Osteocyte (in vitro differentiated cells): ENCODE results near the gene MLC1. TPM values are rescaled to one million over a fixed set of nuclear protein-coding genes. Genes with fewer than 3 reads are reported as not detected.

ENCODE experiments used
- DNase-seq: peaks from one replicate; pipeline ENCODE4 v3.0.0; 2021; ENCODE audit warnings: mixed read lengths; ENCODE audit not compliant: unreplicated experiment; ENCODE audit errors: extremely low spot score
- H3K27ac Mint-ChIP-seq: one replicate; pipeline ENCODE4 v1.8.0; 2021; ENCODE audit warnings: mild to moderate bottlenecking, mixed read lengths; ENCODE audit not compliant: unreplicated experiment
- H3K27me3 Mint-ChIP-seq: one replicate; pipeline ENCODE4 v1.8.0; 2021; ENCODE audit warnings: mixed read lengths; ENCODE audit not compliant: unreplicated experiment
- H3K36me3 Mint-ChIP-seq: one replicate; pipeline ENCODE4 v1.8.0; 2021; ENCODE audit warnings: mixed read lengths; ENCODE audit not compliant: unreplicated experiment
- H3K4me1 Mint-ChIP-seq: one replicate; pipeline ENCODE4 v1.8.0; 2021; ENCODE audit warnings: mixed read lengths; ENCODE audit not compliant: unreplicated experiment
- H3K4me3 Mint-ChIP-seq: one replicate; pipeline ENCODE4 v1.8.0; 2021; ENCODE audit warnings: mild to moderate bottlenecking, moderate library complexity, mixed read lengths; ENCODE audit not compliant: unreplicated experiment
- H3K9me3 Mint-ChIP-seq: one replicate; pipeline ENCODE4 v1.8.0; 2021; ENCODE audit warnings: mixed read lengths; ENCODE audit not compliant: unreplicated experiment
- CTCF ChIP-seq: fragments of 200-600 bp; sonication (generic); IDR thresholded peaks from 2 replicates; pipeline ENCODE4 v1.5.0; 2021; ENCODE audit warnings: antibody characterized with exemption, mild to moderate bottlenecking, moderate library complexity
- total RNA-seq: library from RNA; stranded (reverse); gene quantifications from 2 replicates; pipeline ENCODE4 v1.2.1, GENCODE V29; 2021

The MLC1 gene
- total RNA-seq, 1 donor from 2014 or later = not detected

GRCh38 chr22:50123119-50123518 lies 37.9 kb upstream of the MLC1 start:
- no peak for TF ChIP-seq CTCF
- Mint-ChIP-seq H3K9me3 (peaks cover 16% of the 10 kb centered on the region), H3K36me3 (peaks cover 2% of the 10 kb centered on the region), H3K27ac (no peak overlapping the region), H3K4me3 (no peak overlapping the region), H3K27me3 (peaks cover 20% of the 10 kb centered on the region), H3K4me1 (peaks cover 12% of the 10 kb centered on the region)
- no peak for DNase-seq

- no peak for DNase-seq
- Mint-ChIP-seq H3K27me3 (peaks cover 12% of the 10 kb centered on the region), H3K27ac (no peak overlapping the region), H3K36me3 (peaks cover 2% of the 10 kb centered on the region), H3K9me3 (peaks cover 16% of the 10 kb centered on the region), H3K4me1 (peaks cover 12% of the 10 kb centered on the region), H3K4me3 (no peak overlapping the region)
- no peak for TF ChIP-seq CTCF
Observed at GRCh38 chr22:50121202-50121740, 36.0 kb upstream of the MLC1 start.

GRCh38 chr22:50119768-50120251 lies 34.6 kb upstream of the MLC1 start:
- DNase-seq = no peak
- Mint-ChIP-seq H3K27ac (no peak overlapping the region), H3K36me3 (peaks cover 2% of the 10 kb centered on the region), H3K4me3 (no peak overlapping the region), H3K9me3 (peaks cover 16% of the 10 kb centered on the region), H3K27me3 (peaks cover 12% of the 10 kb centered on the region), H3K4me1 (peaks cover 24% of the 10 kb centered on the region)
- no peak for TF ChIP-seq CTCF

GRCh38 chr22:50119169-50119767 lies 34.0 kb upstream of the MLC1 start:
- TF ChIP-seq CTCF = no peak
- no peak for DNase-seq
- peaks cover 16% of the 10 kb centered on the region for H3K9me3 Mint-ChIP-seq
- peaks cover 2% of the 10 kb centered on the region for H3K36me3 Mint-ChIP-seq
- H3K27me3 Mint-ChIP-seq = peaks cover 10% of the 10 kb centered on the region
- H3K4me1 Mint-ChIP-seq = peaks cover 29% of the 10 kb centered on the region
- no peak overlapping the region for H3K4me3 Mint-ChIP-seq
- H3K27ac Mint-ChIP-seq = no peak overlapping the region

GRCh38 chr22:50118557-50119168 lies 33.4 kb upstream of the MLC1 start:
- Mint-ChIP-seq H3K9me3 (peaks cover 10% of the 10 kb centered on the region), H3K4me3 (no peak overlapping the region), H3K4me1 (peaks cover 36% of the 10 kb centered on the region), H3K27me3 (peaks cover 5% of the 10 kb centered on the region), H3K36me3 (peaks cover 2% of the 10 kb centered on the region), H3K27ac (no peak overlapping the region)
- no peak for DNase-seq
- TF ChIP-seq CTCF = no peak
